ENCODE results near the gene TFPI.

GRCh38 chr2:187483537-187483936 is 70.7 kb downstream of the TFPI start:
- TF ChIP-seq EZH2 (IDR thresholded peaks at IDR 0.05) (no peak), REST (IDR thresholded peaks at IDR 0.05; ENCODE audit: low read depth) (no peak), YY1 (IDR thresholded peaks at IDR 0.05; ENCODE audit: extremely low read depth, insufficient replicate concordance, low read depth, low read length) (no peak)

Measured in HCT116 (cell line).